GM19372 (cell line): ENCODE data around the gene SLC35F3.

Source experiments
- ATAC-seq: cut with Tn5 transposase; IDR thresholded peaks from one replicate; pipeline ENCODE4 v1.9.1; 2021; ENCODE audit warnings: mild to moderate bottlenecking, low read depth, moderate library complexity; ENCODE audit not compliant: unreplicated experiment

The SLC35F3 gene

DNA sequence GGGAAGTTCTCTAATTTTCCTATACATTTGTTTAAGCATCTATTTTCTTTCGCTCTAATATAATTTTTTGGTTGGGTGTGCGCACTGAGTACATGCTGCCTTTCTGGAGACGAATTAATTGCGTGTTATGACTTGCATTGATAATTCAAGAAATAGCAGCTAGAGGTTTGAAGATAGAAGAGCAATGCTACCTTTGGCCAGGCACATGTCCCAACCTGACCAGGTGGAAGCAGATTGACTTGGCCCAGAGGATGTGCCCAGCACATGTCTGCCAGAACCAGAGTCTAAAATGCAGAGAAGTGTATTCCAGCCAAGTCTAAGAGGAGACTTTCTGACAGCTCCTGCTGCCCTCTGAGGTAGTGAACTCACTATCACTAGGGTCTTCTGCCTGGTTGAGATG is 114.3 kb downstream of the SLC35F3 start:
- no peak for ATAC-seq

DNA sequence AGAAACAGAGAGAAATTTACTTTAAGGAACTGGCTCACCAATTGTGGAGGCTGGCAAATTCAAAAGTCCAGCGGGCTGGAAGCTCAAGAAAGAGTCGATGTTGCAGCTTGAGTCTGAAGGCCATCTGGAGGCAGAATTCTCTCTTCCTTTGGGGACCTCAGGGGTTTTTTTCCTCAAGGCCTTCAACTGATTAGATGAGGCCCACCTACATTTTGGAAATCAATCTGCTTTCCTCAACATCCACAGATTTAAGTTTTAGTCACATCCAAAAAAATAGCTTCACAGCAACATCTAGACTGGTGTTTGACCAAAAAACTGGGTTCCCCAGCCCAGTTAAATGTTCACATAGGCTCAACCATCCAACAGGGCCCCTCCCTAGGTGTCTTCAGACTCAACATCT is 114.9 kb downstream of the SLC35F3 start:
- ATAC-seq = no peak

DNA sequence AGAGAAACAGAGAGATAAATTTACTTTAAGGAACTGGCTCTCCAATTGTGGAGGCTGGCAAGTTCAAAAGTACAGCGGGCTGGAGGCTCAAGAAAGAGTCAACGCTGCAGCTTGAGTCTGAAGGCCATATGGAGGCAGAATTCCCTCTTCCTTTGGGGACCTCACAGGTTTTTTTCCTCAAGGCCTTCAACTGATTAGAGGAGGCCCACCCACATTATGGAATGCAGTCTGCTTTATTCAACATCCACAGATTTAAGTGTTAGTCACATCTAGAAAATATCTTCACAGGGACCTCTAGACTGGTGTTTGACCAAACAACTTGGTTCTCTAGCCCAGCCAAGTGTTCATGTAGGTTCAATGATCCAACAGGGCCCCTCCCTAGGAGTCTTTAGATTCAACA is 117.8 kb downstream of the SLC35F3 start:
- ATAC-seq = no peak

DNA sequence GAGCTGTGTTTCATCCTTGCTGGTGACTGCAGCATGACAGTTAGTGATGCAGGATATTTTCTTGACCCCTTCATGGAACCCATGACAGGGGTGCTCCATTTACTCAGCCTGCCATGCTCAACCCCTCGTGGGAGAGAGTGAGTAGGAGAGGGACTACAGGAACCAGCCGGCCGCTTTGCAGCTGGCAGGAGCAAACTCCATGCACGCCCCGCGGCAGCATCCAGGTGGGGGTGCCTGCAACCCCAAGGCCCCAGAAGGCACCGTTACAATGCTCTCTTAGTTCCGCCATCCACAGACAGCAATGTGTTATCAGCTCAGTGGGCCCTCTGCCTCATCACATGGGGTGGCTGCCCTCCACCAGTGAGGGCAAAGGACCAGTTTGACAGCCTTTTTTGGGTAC is 135.1 kb downstream of the SLC35F3 start:
- no peak for ATAC-seq

DNA sequence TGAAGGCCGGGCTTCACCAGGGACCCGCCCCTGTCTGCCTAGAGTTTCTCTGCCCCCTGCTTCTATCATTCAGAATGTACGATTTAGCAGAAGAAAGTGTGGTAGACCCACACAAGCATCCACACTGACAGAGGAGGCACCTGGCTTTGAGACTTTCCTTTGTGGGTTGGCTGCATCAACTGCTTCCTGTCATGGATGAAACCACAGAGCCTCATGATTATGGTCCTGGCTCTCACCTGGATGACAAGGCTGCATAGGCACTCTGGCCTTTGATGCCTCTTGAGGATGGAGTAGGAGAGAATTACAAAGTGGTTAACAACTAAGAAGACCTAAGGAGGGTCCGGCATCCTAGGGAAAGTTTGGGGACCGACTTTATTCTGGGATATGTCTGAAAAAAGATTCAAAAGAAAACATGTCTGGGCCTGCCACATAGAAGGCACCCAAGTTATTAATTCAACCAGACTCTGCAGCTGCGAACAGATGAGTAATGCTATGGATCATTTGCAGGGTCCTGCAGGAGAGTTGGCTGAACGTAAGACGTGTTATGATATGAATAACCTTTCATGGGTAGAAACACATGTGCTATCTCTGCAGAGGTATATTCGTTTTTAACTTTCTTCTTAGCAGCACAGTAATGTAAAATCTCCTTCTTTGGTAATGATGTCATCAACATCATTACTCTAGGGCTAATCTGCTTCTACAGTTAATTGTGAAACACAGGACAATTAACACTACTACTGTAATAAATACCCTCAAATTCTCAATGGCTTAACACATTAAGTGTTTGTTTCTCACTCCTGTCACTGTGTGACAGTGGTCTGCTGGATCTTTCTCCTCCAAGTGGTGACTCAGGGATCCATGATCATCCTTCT is 136.2 kb downstream of the SLC35F3 start:
- ATAC-seq = no peak

DNA sequence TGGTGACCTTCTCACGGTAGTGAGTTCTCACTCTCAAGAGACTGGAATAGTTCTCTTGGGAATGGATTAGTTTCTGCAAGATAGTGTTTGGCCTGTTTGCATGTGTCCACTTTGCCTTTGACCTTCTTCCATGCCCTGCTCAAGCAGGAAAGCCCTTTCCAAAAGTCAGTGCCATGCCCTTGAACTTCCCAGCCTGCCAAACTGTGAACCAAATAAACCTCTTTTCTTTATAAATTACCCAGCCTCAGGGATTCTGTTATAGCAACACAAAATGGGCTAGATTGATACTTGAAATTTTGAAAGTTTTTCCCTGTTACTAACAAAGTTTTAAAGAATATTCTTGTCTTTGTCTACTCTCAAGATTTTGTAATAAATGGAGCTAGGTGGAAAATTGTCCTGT is 139.6 kb downstream of the SLC35F3 start:
- ATAC-seq = no peak

DNA sequence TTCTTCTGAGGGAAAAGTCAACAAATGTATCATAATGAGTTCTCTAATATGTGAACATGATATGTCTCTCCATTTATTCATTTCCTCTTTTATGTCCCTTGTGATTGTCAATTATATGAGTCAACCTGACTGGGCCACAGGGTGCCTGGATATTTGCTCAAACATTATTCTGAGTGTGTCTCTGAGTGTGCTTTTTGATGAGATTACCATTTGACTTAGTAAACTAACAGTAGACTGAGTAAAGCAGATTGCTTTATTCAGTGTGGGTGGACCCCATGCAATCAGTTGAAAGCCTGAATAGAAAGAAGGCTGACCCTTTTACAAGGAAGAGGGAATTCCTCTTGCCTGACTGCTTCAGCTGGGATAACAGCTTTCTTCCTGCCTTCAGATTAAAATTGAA is 142.6 kb downstream of the SLC35F3 start:
- no peak for ATAC-seq

DNA sequence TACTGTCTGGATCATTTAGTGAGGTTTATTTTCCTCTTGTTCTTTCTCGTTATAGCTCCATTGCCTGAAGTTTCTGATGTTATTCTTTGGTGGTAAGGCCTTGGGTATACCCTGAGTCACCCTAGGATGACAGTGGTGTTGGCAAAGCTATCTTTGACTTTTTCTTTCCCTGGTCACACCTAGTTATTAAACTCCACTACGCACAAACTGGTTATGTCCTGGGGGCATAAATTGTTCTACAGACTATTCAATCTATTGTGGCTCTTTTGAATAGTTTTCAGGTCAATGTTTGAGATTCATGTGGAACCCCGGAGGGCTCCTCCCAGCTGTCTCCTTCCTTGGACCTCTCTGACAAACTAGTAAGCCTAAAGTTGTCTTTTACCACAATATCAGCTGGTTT is 157.7 kb downstream of the SLC35F3 start:
- no peak for ATAC-seq

DNA sequence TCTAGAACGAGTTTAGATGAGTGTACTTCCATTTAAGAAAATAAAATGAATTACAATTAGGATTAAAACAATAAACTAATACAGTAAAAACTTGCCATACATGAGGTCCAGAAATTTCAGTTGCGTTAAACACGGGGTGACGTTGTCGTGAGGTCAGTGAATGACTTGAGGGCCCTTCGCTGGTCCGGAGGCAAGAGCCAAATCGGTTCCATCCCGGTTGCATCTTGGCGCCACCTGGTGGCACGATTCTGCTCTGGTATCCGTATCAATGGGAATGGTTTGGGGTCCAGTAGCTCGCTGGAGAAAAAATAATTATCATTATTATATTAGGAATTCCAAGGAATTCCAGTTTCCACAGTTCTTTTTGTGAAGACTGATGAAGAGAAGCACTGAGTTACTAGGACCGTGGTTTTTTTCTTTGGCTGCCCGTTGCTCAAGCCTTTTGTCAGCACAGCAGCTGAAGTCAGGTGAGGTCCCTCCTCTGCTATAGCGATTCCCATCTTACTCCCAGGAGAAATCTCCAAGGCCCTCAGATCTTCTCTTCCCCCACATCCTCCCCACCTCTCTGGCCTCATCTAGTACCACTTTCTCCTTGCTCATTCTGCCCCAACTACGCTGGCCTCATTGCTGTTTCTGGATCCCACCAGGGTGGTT is 161.4 kb downstream of the SLC35F3 start:
- ATAC-seq = no peak

DNA sequence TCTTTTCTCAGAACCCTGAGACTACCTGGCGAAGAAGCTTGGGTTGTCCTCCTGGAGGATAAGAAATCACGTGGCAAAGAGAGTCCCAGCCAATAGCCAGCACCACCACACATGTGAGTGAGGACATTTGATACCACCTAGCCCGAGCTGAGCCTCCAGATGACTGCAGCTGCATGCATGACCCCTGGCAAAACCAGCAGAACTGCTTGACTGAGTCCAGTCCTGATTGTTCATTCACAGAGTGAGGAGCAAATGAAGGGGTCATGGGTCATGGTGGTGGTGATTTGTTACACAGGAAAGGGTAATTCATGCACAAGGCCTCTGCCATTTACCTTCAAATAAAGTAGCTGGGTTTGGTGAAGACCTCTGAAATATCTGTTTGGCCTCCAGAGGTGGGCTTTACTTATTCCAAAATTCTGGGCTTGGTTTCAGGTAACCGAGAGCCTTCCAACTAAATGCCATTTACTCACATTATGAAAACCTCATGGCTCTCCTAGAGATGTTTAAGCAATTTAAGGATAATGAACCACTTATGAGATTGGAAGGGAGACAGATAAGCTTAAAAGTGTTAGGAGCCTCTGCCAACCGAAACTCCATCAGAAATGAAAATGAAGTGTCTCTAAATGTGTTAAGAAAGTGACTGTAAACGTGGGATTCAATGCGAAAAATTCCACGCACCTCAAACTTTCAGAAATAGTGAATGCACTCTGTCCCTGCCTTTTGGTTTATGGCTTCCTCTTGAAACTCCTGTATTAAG is 163.3 kb downstream of the SLC35F3 start:
- no peak for ATAC-seq

DNA sequence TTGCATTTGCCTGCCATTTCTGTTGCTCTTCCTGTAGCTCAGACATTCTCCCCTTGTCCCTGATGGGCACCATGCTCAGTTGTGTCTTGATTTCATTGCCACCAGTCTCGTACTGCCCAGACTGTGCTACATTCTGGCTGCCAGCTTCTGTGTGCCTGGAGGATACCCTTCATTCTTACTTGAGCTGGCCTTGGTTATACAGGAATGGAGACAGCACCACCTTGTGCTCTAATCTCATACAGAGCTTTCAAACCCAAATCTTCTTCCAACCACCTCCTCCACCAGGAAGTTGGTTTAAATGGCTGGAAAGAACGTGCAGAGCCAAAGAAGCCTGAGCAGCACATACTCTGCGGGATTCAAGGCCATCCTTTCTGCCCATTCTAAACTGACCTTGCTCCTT is 165.3 kb downstream of the SLC35F3 start:
- ATAC-seq = no peak

DNA sequence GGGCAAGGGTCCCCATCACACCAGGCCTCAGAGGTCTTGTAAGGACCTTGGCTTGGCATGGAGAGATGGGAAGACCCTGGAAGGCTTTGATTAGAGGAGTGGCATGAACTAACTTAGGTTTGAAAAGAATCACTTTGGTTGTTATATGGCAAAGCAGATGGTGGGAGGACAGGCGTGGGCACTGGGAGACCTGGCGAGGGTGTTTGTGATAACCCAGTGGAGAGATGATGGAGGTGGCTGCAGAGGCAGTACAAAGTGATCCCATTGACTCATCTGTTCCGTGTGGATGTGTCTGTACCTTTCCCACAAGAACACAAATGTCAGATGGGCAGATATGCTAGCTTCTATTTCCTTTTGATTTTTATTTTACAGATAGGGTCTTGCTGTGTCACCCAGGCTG is 168.3 kb downstream of the SLC35F3 start:
- no peak for ATAC-seq

DNA sequence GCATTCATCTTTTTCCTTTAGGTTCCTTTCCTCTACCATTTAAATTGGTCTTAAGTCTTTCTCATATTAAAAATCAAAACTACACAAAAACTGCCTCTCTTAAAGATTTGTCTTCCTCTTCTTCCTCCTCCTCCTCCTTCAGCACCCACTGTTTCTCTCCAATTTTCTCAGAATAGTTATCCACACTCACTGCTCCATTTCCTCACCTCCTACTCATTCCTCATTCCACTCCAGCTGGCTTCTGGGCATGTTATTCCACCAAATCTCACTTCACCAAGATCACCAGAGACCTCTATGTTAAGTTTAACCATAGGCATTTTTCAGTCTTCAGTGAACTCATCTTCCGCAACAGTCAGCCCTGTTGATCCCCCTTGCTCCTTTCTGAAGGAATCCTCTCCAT is 173.7 kb downstream of the SLC35F3 start:
- ATAC-seq = no peak

DNA sequence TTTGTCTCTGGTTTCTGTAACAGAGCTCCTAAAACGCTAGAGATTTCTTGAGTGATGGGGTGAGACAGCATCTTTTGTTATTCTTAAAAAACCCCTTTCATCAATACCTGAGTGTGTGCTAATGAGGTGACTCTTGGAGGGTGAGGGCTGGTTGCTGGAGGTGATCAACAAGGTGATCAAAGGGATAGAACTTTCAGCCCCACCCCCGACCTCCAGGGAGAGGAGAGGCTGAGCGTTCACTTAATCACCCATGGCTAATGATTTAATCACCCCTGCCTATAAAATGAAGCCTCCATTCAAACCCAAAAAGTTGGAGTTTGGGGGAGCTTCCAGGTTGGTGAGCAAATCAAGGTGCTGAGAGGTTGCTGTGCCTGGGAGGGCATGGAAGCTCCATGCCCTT is 175.4 kb downstream of the SLC35F3 start:
- ATAC-seq = no peak

DNA sequence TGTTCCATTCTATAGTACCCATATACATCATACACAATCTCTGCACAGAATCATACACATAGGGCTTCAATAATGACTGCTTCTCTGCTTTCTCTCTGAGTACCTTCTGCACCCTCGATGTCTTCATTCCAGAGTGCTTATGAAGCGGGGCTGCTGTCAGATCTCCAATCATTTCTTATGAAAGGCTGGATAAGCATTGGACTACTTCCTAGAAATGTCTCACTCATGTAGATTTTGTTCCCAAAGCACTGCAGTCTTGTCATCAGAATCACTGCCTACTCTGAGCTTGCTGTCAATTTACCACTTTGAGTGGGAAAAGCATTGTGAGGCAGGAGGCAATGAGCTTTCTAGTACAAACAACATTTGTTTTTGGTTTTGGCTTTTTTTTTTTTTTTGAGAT is 179.0 kb downstream of the SLC35F3 start:
- no peak for ATAC-seq

DNA sequence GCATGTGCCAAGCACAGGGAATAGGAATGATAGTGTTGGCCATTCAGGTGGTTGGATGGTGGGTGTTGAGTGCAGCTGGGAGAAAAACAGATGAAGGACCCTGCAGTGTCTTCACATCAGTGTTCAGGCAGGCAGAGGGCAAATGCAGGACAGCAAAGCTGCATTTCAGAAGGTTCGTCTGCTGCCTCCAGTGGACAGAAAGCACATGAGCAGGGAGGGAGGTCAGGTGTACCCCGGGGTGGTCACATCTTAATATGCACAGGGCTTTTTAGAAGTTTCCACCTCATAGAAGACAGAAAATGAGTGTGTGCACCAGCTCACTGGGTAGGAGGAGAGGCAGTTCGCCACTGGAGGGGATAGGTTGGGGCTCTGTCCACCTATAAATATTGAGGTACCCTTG is 184.9 kb downstream of the SLC35F3 start:
- ATAC-seq = no peak

DNA sequence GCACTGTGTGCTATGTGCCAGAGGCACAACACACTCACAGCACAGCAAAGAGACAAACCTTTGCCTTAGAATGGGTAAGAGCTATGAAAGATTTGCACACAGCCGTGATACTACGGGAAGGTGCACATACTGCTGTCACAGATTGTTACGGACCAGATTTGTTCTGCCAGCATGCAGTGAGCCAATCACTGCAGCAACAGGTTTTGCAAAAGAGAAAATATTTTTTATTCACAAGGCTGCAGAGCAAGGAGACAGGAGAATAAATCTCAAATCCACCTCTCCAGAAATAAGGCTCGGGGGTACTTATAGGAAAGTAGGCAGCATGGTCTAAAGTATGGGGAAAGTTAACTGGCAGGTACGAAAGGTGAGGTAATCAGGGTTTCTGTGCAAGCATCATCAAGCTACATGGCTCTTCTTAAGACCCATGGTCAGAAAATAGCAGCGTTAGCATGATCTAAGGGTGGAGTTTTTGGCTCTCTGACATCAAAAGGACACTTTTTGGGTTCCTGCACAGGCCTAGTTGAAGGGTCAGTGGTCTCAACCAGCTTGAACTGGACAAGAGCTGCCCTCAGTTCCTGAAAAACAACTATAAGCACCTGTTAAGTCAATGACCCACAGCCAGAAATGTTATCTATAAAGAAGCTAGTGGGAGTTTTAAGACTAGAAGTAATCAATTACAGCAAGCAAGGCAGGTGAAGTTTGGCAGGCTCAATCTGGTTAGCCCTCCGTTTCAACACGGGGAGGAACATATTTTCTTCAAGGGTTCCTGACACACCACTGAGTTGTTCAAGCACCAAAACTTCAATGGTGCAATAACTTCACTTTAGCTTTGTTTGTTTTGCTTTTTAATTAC is 186.0 kb downstream of the SLC35F3 start:
- ATAC-seq = no peak

DNA sequence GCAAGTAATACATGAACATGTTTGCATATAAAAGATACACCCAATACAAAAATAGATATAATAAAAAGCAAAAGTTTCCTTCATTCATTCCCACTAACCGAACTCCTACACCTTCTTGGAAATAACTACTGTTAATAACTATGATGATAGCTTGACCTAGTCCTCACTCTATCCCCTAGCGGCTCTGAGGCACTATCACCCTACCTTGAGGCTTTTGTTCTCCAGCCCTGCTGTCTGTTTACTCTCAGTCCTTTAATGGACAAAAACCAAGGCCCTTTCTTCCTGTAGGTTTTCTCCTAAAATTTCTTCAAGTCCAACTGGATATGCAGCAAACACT is 186.6 kb downstream of the SLC35F3 start:
- ATAC-seq = no peak

DNA sequence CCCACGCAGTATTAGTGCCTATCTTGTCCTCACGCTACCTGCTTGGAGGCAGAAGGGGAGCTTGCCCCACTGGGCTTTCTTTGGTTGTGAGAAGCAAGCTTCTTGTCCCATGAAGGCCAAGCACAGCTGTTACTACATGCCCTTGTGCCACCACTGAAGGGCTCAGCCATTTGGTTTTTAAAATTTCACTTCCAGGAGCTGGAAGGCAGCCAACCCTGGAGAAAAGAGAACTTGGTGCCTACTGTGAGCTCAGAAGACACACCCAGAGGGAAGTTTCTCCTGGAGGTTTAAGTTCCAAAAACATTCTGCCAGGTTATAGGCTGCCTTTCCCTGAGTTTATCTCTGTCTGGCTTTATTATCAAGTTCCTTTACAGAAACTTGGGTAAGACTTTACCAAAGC is 187.4 kb downstream of the SLC35F3 start:
- no peak for ATAC-seq

DNA sequence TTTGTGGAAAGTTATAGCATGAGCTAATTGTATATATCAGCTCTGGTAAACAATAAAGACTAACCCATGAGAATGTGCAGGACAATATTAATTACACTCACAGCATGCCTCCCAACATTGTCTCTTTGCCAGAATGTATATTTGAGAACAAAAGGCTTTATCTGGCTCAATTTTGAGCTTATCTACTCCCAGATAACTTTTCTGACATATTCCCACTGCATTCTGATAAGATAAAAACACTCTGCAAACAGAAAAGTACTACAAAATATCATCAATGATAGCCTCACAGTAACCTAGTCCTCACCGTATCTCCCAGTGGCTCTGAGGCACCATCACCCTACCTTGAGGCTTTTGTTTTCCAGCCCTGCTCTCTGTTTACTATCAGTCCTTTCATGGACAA is 188.6 kb downstream of the SLC35F3 start:
- ATAC-seq = no peak

DNA sequence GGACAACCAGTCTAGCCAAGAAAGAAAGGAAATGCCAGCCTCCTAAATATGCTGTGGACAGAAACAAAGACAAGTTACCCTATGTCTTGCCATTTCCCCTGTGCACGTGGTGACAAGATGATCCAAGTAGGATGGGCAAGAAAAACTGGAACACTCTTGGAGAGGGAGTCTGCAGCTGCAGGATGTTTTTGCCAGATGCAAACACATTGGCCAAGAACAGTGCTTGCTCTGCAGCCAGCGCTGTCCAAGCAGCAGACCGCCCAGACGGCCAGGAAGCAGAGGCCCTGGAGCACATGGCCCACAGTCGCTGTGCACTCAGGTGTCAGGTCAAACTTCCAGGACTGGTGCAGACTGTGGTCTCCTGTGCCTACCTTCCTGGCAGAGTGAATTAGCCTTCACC is 189.3 kb downstream of the SLC35F3 start:
- no peak for ATAC-seq
